Hepatocyte (in vitro differentiated cells): ENCODE results near the gene RABL2A.

Source experiments
- CTCF ChIP-seq: fragments of 200-600 bp; sonication (generic); IDR thresholded peaks from 2 replicates; pipeline ENCODE4 v1.5.1; 2016; ENCODE audit warnings: antibody characterized with exemption, mild to moderate bottlenecking; ENCODE audit not compliant: poor library complexity
- EZH2 ChIP-seq: fragments of 200-600 bp; sonication (generic); IDR thresholded peaks from 2 replicates; pipeline ENCODE4 v1.6.1; 2016; ENCODE audit warnings: antibody characterized with exemption, mild to moderate bottlenecking, borderline replicate concordance
- EZH2phosphoT487 ChIP-seq: fragments of 200-600 bp; sonication (generic); IDR thresholded peaks from one replicate; pipeline ENCODE4 v1.6.1; 2018; ENCODE audit warnings: antibody characterized with exemption, mild to moderate bottlenecking, low read depth, moderate library complexity; ENCODE audit not compliant: unreplicated experiment, severe bottlenecking

GRCh38 chr2:113679457-113679856, 52.4 kb downstream of the RABL2A start:
- no peak for TF ChIP-seq CTCF
- no peak for TF ChIP-seq EZH2phosphoT487
- TF ChIP-seq EZH2 = no peak
